ENCODE results near the gene TRMT2B. TPM values are rescaled to one million over a fixed set of nuclear protein-coding genes. Genes with fewer than 3 reads are reported as not detected.
"Not testable (repeated sequence)": the region's sequence is repeated elsewhere in the genome, so short reads cannot be mapped to it uniquely, and the experiment has no call there.

The TRMT2B gene
- total RNA-seq, 1 donor from 2014 or later = 20.7 TPM

- no peak for TF ChIP-seq CTCF (IDR thresholded peaks at IDR 0.05; ENCODE audit: unreplicated experiment)
- H3K9me3 Mint-ChIP-seq = peaks cover 23% of the 10 kb centered on the region
- no peaks in the 10 kb centered on the region for H3K27me3 Mint-ChIP-seq (ENCODE audit: low read depth)
- H3K36me3 Mint-ChIP-seq = peaks cover 8% of the 10 kb centered on the region
- H3K4me1 Mint-ChIP-seq = no peaks in the 10 kb centered on the region
- no peak for DNase-seq (ENCODE audit: low spot score in 2 of 2, unreplicated experiment in 2 of 2)
- H3K4me3 Mint-ChIP-seq = no peak overlapping the region
- H3K27ac Mint-ChIP-seq = no peak overlapping the region
These were observed 56.4 kb downstream of the TRMT2B start for GRCh38 chrX:100995469-100995868.

GRCh38 chrX:100994352-100995281 lies 57.3 kb downstream of the TRMT2B start:
- no peak for TF ChIP-seq CTCF (IDR thresholded peaks at IDR 0.05; ENCODE audit: unreplicated experiment)
- H3K4me1 Mint-ChIP-seq = no peaks in the 10 kb centered on the region
- peaks cover 8% of the 10 kb centered on the region for H3K36me3 Mint-ChIP-seq
- no peak overlapping the region for H3K4me3 Mint-ChIP-seq
- no peak overlapping the region for H3K27ac Mint-ChIP-seq
- no peak for DNase-seq (ENCODE audit: low spot score in 2 of 2, unreplicated experiment in 2 of 2)
- peaks cover 26% of the 10 kb centered on the region for H3K9me3 Mint-ChIP-seq
- no peaks in the 10 kb centered on the region for H3K27me3 Mint-ChIP-seq (ENCODE audit: low read depth)

- no peak overlapping the region for H3K27ac Mint-ChIP-seq
- H3K27me3 Mint-ChIP-seq (ENCODE audit: low read depth) = no peaks in the 10 kb centered on the region
- no peak for TF ChIP-seq CTCF (IDR thresholded peaks at IDR 0.05; ENCODE audit: unreplicated experiment)
- H3K9me3 Mint-ChIP-seq = peaks cover 32% of the 10 kb centered on the region
- no peak for DNase-seq (ENCODE audit: low spot score in 2 of 2, unreplicated experiment in 2 of 2)
- H3K4me3 Mint-ChIP-seq = no peak overlapping the region
- H3K36me3 Mint-ChIP-seq = no peaks in the 10 kb centered on the region
- no peaks in the 10 kb centered on the region for H3K4me1 Mint-ChIP-seq
These were observed 61.8 kb downstream of the TRMT2B start for GRCh38 chrX:100990139-100990538.

GRCh38 chrX:100984818-100985217 lies 67.1 kb downstream of the TRMT2B start:
- DNase-seq (ENCODE audit: low spot score in 2 of 2, unreplicated experiment in 2 of 2) = no peak
- TF ChIP-seq CTCF (IDR thresholded peaks at IDR 0.05; ENCODE audit: unreplicated experiment) = no peak
- H3K4me3 Mint-ChIP-seq = no peak overlapping the region
- no peaks in the 10 kb centered on the region for H3K36me3 Mint-ChIP-seq
- no peak overlapping the region for H3K27ac Mint-ChIP-seq
- peaks cover 24% of the 10 kb centered on the region for H3K9me3 Mint-ChIP-seq
- no peaks in the 10 kb centered on the region for H3K4me1 Mint-ChIP-seq
- no peaks in the 10 kb centered on the region for H3K27me3 Mint-ChIP-seq (ENCODE audit: low read depth)

GRCh38 chrX:100981498-100981845 lies 70.4 kb downstream of the TRMT2B start:
- H3K4me1 Mint-ChIP-seq; H3K27me3 Mint-ChIP-seq (ENCODE audit: low read depth); H3K27ac Mint-ChIP-seq; DNase-seq (ENCODE audit: low spot score in 2 of 2, unreplicated experiment in 2 of 2); H3K36me3 Mint-ChIP-seq; H3K4me3 Mint-ChIP-seq: not testable (repeated sequence)
- peaks cover 30% of the 10 kb centered on the region for H3K9me3 Mint-ChIP-seq

- Mint-ChIP-seq H3K36me3 (no peaks in the 10 kb centered on the region), H3K9me3 (peaks cover 29% of the 10 kb centered on the region), H3K27me3 (ENCODE audit: low read depth) (no peaks in the 10 kb centered on the region), H3K4me3 (no peak overlapping the region), H3K27ac (no peak overlapping the region), H3K4me1 (no peaks in the 10 kb centered on the region)
- no peak for TF ChIP-seq CTCF (IDR thresholded peaks at IDR 0.05; ENCODE audit: unreplicated experiment)
- no peak for DNase-seq (ENCODE audit: low spot score in 2 of 2, unreplicated experiment in 2 of 2)
These were observed 71.1 kb downstream of the TRMT2B start for GRCh38 chrX:100980608-100981497.
